OCI-LY3 (cell line): ENCODE measurements around the gene ST7.

Experiments
- CTCF ChIP-seq: fragments of 200-600, 300-600 bp; sonication (generic); IDR thresholded peaks from 2 replicates; pipeline ENCODE4 v1.5.1; 2014; ENCODE audit warnings: antibody characterized with exemption, low read length, low read depth
- EZH2phosphoT487 ChIP-seq: fragments of 200-600 bp; shearing (Covaris generic); IDR thresholded peaks from 2 replicates; pipeline ENCODE4 v1.6.1; 2018; ENCODE audit warnings: antibody characterized with exemption, mixed run types, low read depth

- TF ChIP-seq CTCF (no peak), EZH2phosphoT487 (no peak)
Measured at GRCh38 chr7:117015258-117016184, 62.2 kb downstream of the ST7 start.
